Parathyroid adenoma (tissue), 2 donors: ENCODE data around the gene FAM98C.

Experiments
- H2AFZ ChIP-seq: fragments of 300-600 bp; sonication (generic); one replicate; pipeline ENCODE4 v1.7.0; 2017; ENCODE audit warnings: antibody characterized with exemption, mild to moderate bottlenecking
- H3K27ac ChIP-seq: fragments of 300-600 bp; sonication (generic); one replicate; pipeline ENCODE4 v1.7.0; 2017
- H3K27me3 ChIP-seq: fragments of 300-600 bp; sonication (generic); one replicate; pipeline ENCODE4 v1.7.0; 2017; ENCODE audit warnings: low read length; ENCODE audit not compliant: control insufficient read depth, insufficient read depth
- H3K36me3 ChIP-seq: fragments of 300-600 bp; sonication (generic); one replicate; pipeline ENCODE4 v1.7.0; 2017; ENCODE audit warnings: low read length; ENCODE audit not compliant: control insufficient read depth, insufficient read depth
- H3K4me1 ChIP-seq: fragments of 300-600 bp; sonication (generic); one replicate; pipeline ENCODE4 v1.7.0; 2017; ENCODE audit warnings: control low read depth
- H3K4me2 ChIP-seq: fragments of 300-600 bp; sonication (generic); one replicate; pipeline ENCODE4 v1.7.0; 2017; ENCODE audit warnings: low read length
- H3K4me3 ChIP-seq: fragments of 300-600 bp; sonication (generic); one replicate; pipeline ENCODE4 v1.7.0; 2017; ENCODE audit warnings: low read depth, low read length
- H3K79me2 ChIP-seq: fragments of 300-600 bp; sonication (generic); one replicate; pipeline ENCODE4 v1.7.0; 2017; ENCODE audit warnings: control low read depth
- H3K9ac ChIP-seq: fragments of 300-600 bp; sonication (generic); one replicate; pipeline ENCODE4 v1.7.0; 2017; ENCODE audit warnings: mild to moderate bottlenecking
- H3K9me3 ChIP-seq: fragments of 300-600 bp; sonication (generic); one replicate; pipeline ENCODE4 v1.7.0; 2017; ENCODE audit warnings: low read length; ENCODE audit not compliant: control insufficient read depth
- CTCF ChIP-seq: fragments of 300-600 bp; sonication (generic); IDR thresholded peaks from one replicate; pipeline ENCODE4 v1.7.0; 2017; ENCODE audit warnings: antibody characterized with exemption, mild to moderate bottlenecking
- donor health status: primary hyperparathyroidism.

FAM98C gene

GRCh38 chr19:38437295-38437694 lies 34.4 kb downstream of the FAM98C start:
- Histone ChIP-seq H3K4me1 (peaks cover 5% of the 10 kb centered on the region), H3K79me2 (no peaks in the 10 kb centered on the region), H3K9me3 (no peaks in the 10 kb centered on the region), H3K27me3 (no peaks in the 10 kb centered on the region), H3K4me3 (no peak overlapping the region), H3K27ac (no peak overlapping the region), H3K9ac (no peak overlapping the region), H3K4me2 (no peak overlapping the region), H3K36me3 (no peaks in the 10 kb centered on the region), H2AFZ (no peak overlapping the region)
- TF ChIP-seq CTCF: no peak

- no peaks in the 10 kb centered on the region for H3K27me3 ChIP-seq
- H3K4me2 ChIP-seq: no peak overlapping the region
- no peaks in the 10 kb centered on the region for H3K36me3 ChIP-seq
- TF ChIP-seq CTCF: no peak
- H2AFZ ChIP-seq: no peak overlapping the region
- peaks cover 5% of the 10 kb centered on the region for H3K4me1 ChIP-seq
- no peaks in the 10 kb centered on the region for H3K9me3 ChIP-seq
- no peak overlapping the region for H3K27ac ChIP-seq
- H3K4me3 ChIP-seq: no peak overlapping the region
- H3K79me2 ChIP-seq: no peaks in the 10 kb centered on the region
- H3K9ac ChIP-seq: no peak overlapping the region
These were observed 35.0 kb downstream of the FAM98C start for GRCh38 chr19:38437917-38438316.

GRCh38 chr19:38440592-38440991 lies 37.7 kb downstream of the FAM98C start:
- Histone ChIP-seq H3K4me2 (no peak overlapping the region), H3K79me2 (no peaks in the 10 kb centered on the region), H2AFZ (no peak overlapping the region), H3K4me1 (no peaks in the 10 kb centered on the region), H3K9me3 (no peaks in the 10 kb centered on the region), H3K27me3 (no peaks in the 10 kb centered on the region), H3K4me3 (no peak overlapping the region), H3K36me3 (no peaks in the 10 kb centered on the region), H3K27ac (no peak overlapping the region), H3K9ac (no peak overlapping the region)
- TF ChIP-seq CTCF: no peak

- no peak overlapping the region for H2AFZ ChIP-seq
- H3K4me1 ChIP-seq: no peaks in the 10 kb centered on the region
- H3K27me3 ChIP-seq: no peaks in the 10 kb centered on the region
- no peak overlapping the region for H3K9ac ChIP-seq
- H3K9me3 ChIP-seq: no peaks in the 10 kb centered on the region
- no peaks in the 10 kb centered on the region for H3K79me2 ChIP-seq
- TF ChIP-seq CTCF: no peak
- H3K27ac ChIP-seq: no peak overlapping the region
- no peak overlapping the region for H3K4me2 ChIP-seq
- H3K4me3 ChIP-seq: no peak overlapping the region
- H3K36me3 ChIP-seq: no peaks in the 10 kb centered on the region
These were observed 38.9 kb downstream of the FAM98C start for GRCh38 chr19:38441657-38442348.

- Histone ChIP-seq H3K36me3 (no peaks in the 10 kb centered on the region), H2AFZ (no peak overlapping the region), H3K9me3 (no peaks in the 10 kb centered on the region), H3K4me2 (no peak overlapping the region), H3K27me3 (no peaks in the 10 kb centered on the region), H3K4me3 (no peak overlapping the region), H3K4me1 (no peaks in the 10 kb centered on the region), H3K9ac (no peak overlapping the region), H3K79me2 (no peaks in the 10 kb centered on the region), H3K27ac (no peak overlapping the region)
- TF ChIP-seq CTCF: no peak
These were observed 39.8 kb downstream of the FAM98C start for GRCh38 chr19:38442736-38443135.
